Measurements from ENCODE around the gene DPH1.

Gene DPH1

GRCh38 chr17:2051061-2051932 lies 21.3 kb downstream of the DPH1 start:
- Histone ChIP-seq H3K27ac (ENCODE audit: low read depth, low read length) (no peak overlapping the region), H3K4me2 (ENCODE audit: low read length) (peak overlapping the region; percentile 69), H3K36me3 (ENCODE audit: control insufficient read depth, low read length) (no peaks in the 10 kb centered on the region), H4K20me1 (ENCODE audit: control insufficient read depth, insufficient read depth, low read depth, low read length) (0 out of 2 replicates have a peak, but pooled peaks cover 7% of the 10 kb centered on the region), H3K27me3 (ENCODE audit: control insufficient read depth, low read length) (peaks cover 64% of the 10 kb centered on the region), H3K4me1 (ENCODE audit: control insufficient read depth, low read length) (peaks cover 50% of the 10 kb centered on the region), H3K9me3 (ENCODE audit: control insufficient read depth, insufficient read depth, low read length) (no peaks in the 10 kb centered on the region), H3F3A (ENCODE audit: control insufficient read depth, insufficient read depth) (peaks cover 6% of the 10 kb centered on the region), H3K9me2 (replicated peaks; ENCODE audit: control insufficient read depth, low read length) (no peaks in the 10 kb centered on the region), H3K79me2 (ENCODE audit: control insufficient read depth, low read length) (no peaks in the 10 kb centered on the region), H3K4me3 (ENCODE audit: low read length) (peak overlapping the region; percentile 58; the same call in 1 of the 2 replicates)
- TF ChIP-seq EZH2phosphoT487 (IDR thresholded peaks at IDR 0.05; ENCODE audit: borderline replicate concordance, low read length) (0 out of 2 replicates have a peak, but pooled peaks have one; percentile 23), CTCF (IDR thresholded peaks at IDR 0.05; ENCODE audit: low read depth, low read length, poor library complexity, severe bottlenecking) (no peak)

GRCh38 chr17:2051933-2052559 lies 22.1 kb downstream of the DPH1 start:
- no peaks in the 10 kb centered on the region for H3K36me3 ChIP-seq (ENCODE audit: control insufficient read depth, low read length)
- 0 out of 2 replicates have a peak, but pooled peaks cover 7% of the 10 kb centered on the region for H4K20me1 ChIP-seq (ENCODE audit: control insufficient read depth, insufficient read depth, low read depth, low read length)
- peaks cover 56% of the 10 kb centered on the region for H3K4me1 ChIP-seq (ENCODE audit: control insufficient read depth, low read length)
- H3K4me2 ChIP-seq (ENCODE audit: low read length), result no peak overlapping the region
- H3K27me3 ChIP-seq (ENCODE audit: control insufficient read depth, low read length), result peaks cover 71% of the 10 kb centered on the region
- H3K79me2 ChIP-seq (ENCODE audit: control insufficient read depth, low read length), result no peaks in the 10 kb centered on the region
- no peak overlapping the region for H3K27ac ChIP-seq (ENCODE audit: low read depth, low read length)
- no peaks in the 10 kb centered on the region for H3K9me3 ChIP-seq (ENCODE audit: control insufficient read depth, insufficient read depth, low read length)
- H3F3A ChIP-seq (ENCODE audit: control insufficient read depth, insufficient read depth), result peaks cover 6% of the 10 kb centered on the region
- no peak for TF ChIP-seq EZH2phosphoT487 (IDR thresholded peaks at IDR 0.05; ENCODE audit: borderline replicate concordance, low read length)
- no peak for TF ChIP-seq CTCF (IDR thresholded peaks at IDR 0.05; ENCODE audit: low read depth, low read length, poor library complexity, severe bottlenecking)
- H3K4me3 ChIP-seq (ENCODE audit: low read length), result no peak overlapping the region
- H3K9me2 ChIP-seq (replicated peaks; ENCODE audit: control insufficient read depth, low read length), result no peaks in the 10 kb centered on the region

- Histone ChIP-seq H3K9me3 (ENCODE audit: control insufficient read depth, insufficient read depth, low read length) (no peaks in the 10 kb centered on the region), H3K9me2 (replicated peaks; ENCODE audit: control insufficient read depth, low read length) (no peaks in the 10 kb centered on the region), H3K4me2 (ENCODE audit: low read length) (peak overlapping the region; percentile 96), H3K27me3 (ENCODE audit: control insufficient read depth, low read length) (peaks cover 84% of the 10 kb centered on the region), H3F3A (ENCODE audit: control insufficient read depth, insufficient read depth) (peaks cover 6% of the 10 kb centered on the region), H3K27ac (ENCODE audit: low read depth, low read length) (no peak overlapping the region), H3K4me1 (ENCODE audit: control insufficient read depth, low read length) (peaks cover 61% of the 10 kb centered on the region), H4K20me1 (ENCODE audit: control insufficient read depth, insufficient read depth, low read depth, low read length) (0 out of 2 replicates have a peak, but pooled peaks cover 7% of the 10 kb centered on the region), H3K79me2 (ENCODE audit: control insufficient read depth, low read length) (no peaks in the 10 kb centered on the region), H3K4me3 (ENCODE audit: low read length) (peak overlapping the region; percentile 75), H3K36me3 (ENCODE audit: control insufficient read depth, low read length) (no peaks in the 10 kb centered on the region)
- TF ChIP-seq EZH2phosphoT487 (IDR thresholded peaks at IDR 0.05; ENCODE audit: borderline replicate concordance, low read length) (peak; percentile 92; the same call in 1 of the 2 replicates), CTCF (IDR thresholded peaks at IDR 0.05; ENCODE audit: low read depth, low read length, poor library complexity, severe bottlenecking) (peak; percentile 76)
Measured at GRCh38 chr17:2053380-2054261, 23.7 kb downstream of the DPH1 start.

All from DOHH2 (cell line).